Measurements from ENCODE around the gene CLASP1. TPM values are rescaled to one million over a fixed set of nuclear protein-coding genes. Genes with fewer than 3 reads are reported as not detected.

CLASP1 gene
- total RNA-seq, 1 donor from 2014 or later: 110 TPM

GRCh38 chr2:121562269-121563176, 86.7 kb downstream of the CLASP1 start:
- H3F3A ChIP-seq (ENCODE audit: low read depth): peaks cover 8% of the 10 kb centered on the region
- no peak overlapping the region for H3K4me2 ChIP-seq
- H3K4me1 ChIP-seq: peaks cover 28% of the 10 kb centered on the region
- no peak for DNase-seq (ENCODE audit: low spot score)
- H3K36me3 Mint-ChIP-seq: peaks cover 9% of the 10 kb centered on the region
- no peaks in the 10 kb centered on the region for H3K27me3 ChIP-seq
- H3K27ac ChIP-seq: no peak overlapping the region
- H4K20me1 ChIP-seq (ENCODE audit: low read depth): peaks cover 66% of the 10 kb centered on the region
- peaks cover 32% of the 10 kb centered on the region for H3K4me1 Mint-ChIP-seq
- no peaks in the 10 kb centered on the region for H3K9me3 ChIP-seq (ENCODE audit: low read depth)
- H3K27me3 Mint-ChIP-seq (ENCODE audit: insufficient read depth, low read depth): peaks cover 4% of the 10 kb centered on the region
- peaks cover 12% of the 10 kb centered on the region for H3K9me3 Mint-ChIP-seq
- H3K27ac Mint-ChIP-seq: no peak overlapping the region
- H3K4me3 ChIP-seq: no peak overlapping the region
- peaks cover 5% of the 10 kb centered on the region for H3K36me3 ChIP-seq
- no peak overlapping the region for H3K4me3 Mint-ChIP-seq
- no peak for TF ChIP-seq EZH2phosphoT487 (IDR thresholded peaks at IDR 0.05)
- TF ChIP-seq EZH2 (IDR thresholded peaks at IDR 0.05): no peak
- TF ChIP-seq CTCF (IDR thresholded peaks at IDR 0.05): no peak
- H2AFZ ChIP-seq (replicated peaks): no peak overlapping the region
- peaks cover 100% of the 10 kb centered on the region for H3K79me2 ChIP-seq (ENCODE audit: low read depth)
- H3K9ac ChIP-seq: no peak overlapping the region

- Histone ChIP-seq H2AFZ (replicated peaks) (no peak overlapping the region), H3K4me3 (no peak overlapping the region), H3K9ac (no peak overlapping the region), H3K27me3 (no peaks in the 10 kb centered on the region), H3K36me3 (peaks cover 5% of the 10 kb centered on the region), H4K20me1 (ENCODE audit: low read depth) (peaks cover 66% of the 10 kb centered on the region), H3K27ac (no peak overlapping the region), H3K4me2 (no peak overlapping the region), H3K4me1 (peaks cover 29% of the 10 kb centered on the region), H3K79me2 (ENCODE audit: low read depth) (peaks cover 100% of the 10 kb centered on the region), H3K9me3 (ENCODE audit: low read depth) (no peaks in the 10 kb centered on the region), H3F3A (ENCODE audit: low read depth) (peaks cover 8% of the 10 kb centered on the region)
- no peak for DNase-seq (ENCODE audit: low spot score)
- Mint-ChIP-seq H3K27ac (no peak overlapping the region), H3K9me3 (peaks cover 12% of the 10 kb centered on the region), H3K36me3 (peaks cover 8% of the 10 kb centered on the region), H3K4me3 (no peak overlapping the region), H3K27me3 (ENCODE audit: insufficient read depth, low read depth) (peaks cover 4% of the 10 kb centered on the region), H3K4me1 (peaks cover 31% of the 10 kb centered on the region)
- TF ChIP-seq EZH2 (IDR thresholded peaks at IDR 0.05) (no peak), EZH2phosphoT487 (IDR thresholded peaks at IDR 0.05) (no peak), CTCF (IDR thresholded peaks at IDR 0.05) (no peak)
Measured at GRCh38 chr2:121561617-121562268, 87.5 kb downstream of the CLASP1 start.

- DNase-seq (ENCODE audit: low spot score): no peak
- H3K36me3 Mint-ChIP-seq: no peaks in the 10 kb centered on the region
- Histone ChIP-seq H3K4me3 (no peak overlapping the region), H3K4me2 (no peak overlapping the region), H2AFZ (replicated peaks) (no peak overlapping the region), H3K27me3 (no peaks in the 10 kb centered on the region), H3K4me1 (peaks cover 18% of the 10 kb centered on the region), H4K20me1 (ENCODE audit: low read depth) (peaks cover 75% of the 10 kb centered on the region), H3K27ac (no peak overlapping the region), H3F3A (ENCODE audit: low read depth) (peaks cover 5% of the 10 kb centered on the region), H3K9ac (no peak overlapping the region), H3K36me3 (no peaks in the 10 kb centered on the region), H3K9me3 (ENCODE audit: low read depth) (no peaks in the 10 kb centered on the region), H3K79me2 (ENCODE audit: low read depth) (peaks cover 99% of the 10 kb centered on the region)
- no peak overlapping the region for H3K27ac Mint-ChIP-seq
- no peaks in the 10 kb centered on the region for H3K9me3 Mint-ChIP-seq
- TF ChIP-seq CTCF (IDR thresholded peaks at IDR 0.05) (no peak), EZH2 (IDR thresholded peaks at IDR 0.05) (no peak), EZH2phosphoT487 (IDR thresholded peaks at IDR 0.05) (no peak)
- H3K27me3 Mint-ChIP-seq (ENCODE audit: insufficient read depth, low read depth): no peaks in the 10 kb centered on the region
- H3K4me1 Mint-ChIP-seq: peaks cover 14% of the 10 kb centered on the region
- H3K4me3 Mint-ChIP-seq: no peak overlapping the region
Measured at GRCh38 chr2:121558329-121558728, 90.9 kb downstream of the CLASP1 start.
